Natural killer cell (primary cell): ENCODE results near the gene TCP10L. TPM values are rescaled to one million over a fixed set of nuclear protein-coding genes. Genes with fewer than 3 reads are reported as not detected.

ENCODE experiments used
- ATAC-seq, 3 donors: fragments of 150-1000 bp in 2 of 3; fragments of 200-7000 bp in 1 of 3; cut with Tn5 transposase; 1 replicate in 1 of 3; 2 replicates in 2 of 3; pipeline ENCODE4 v1.10.0; 2021; ENCODE audit warnings: mild to moderate bottlenecking in 2 of 3, moderate library complexity in 2 of 3
- DNase-seq, 2 donors: peaks; one replicate each; pipeline versions ENCODE4 v3.0.0 to v3.0.0-alpha.2; 2013 to 2021; ENCODE audit warnings: mixed read lengths in 1 of 2
- H3K27ac ChIP-seq: one replicate; pipeline ENCODE4 v1.5.1; 2013; ENCODE audit warnings: mild to moderate bottlenecking, low read length
- H3K27me3 ChIP-seq: one replicate; pipeline ENCODE4 v1.6.1; 2013; ENCODE audit warnings: low read length; ENCODE audit not compliant: control insufficient read depth, insufficient read depth
- H3K36me3 ChIP-seq: one replicate; pipeline ENCODE4 v1.6.1; 2013; ENCODE audit warnings: low read length; ENCODE audit not compliant: control insufficient read depth, insufficient read depth
- H3K4me1 ChIP-seq: one replicate; pipeline ENCODE4 v1.6.1; 2013; ENCODE audit warnings: low read length; ENCODE audit not compliant: control insufficient read depth, insufficient read depth
- H3K4me3 ChIP-seq: one replicate; pipeline ENCODE4 v1.5.1; 2013; ENCODE audit warnings: low read length
- H3K9me3 ChIP-seq: one replicate; pipeline ENCODE4 v1.6.1; 2013; ENCODE audit warnings: low read length; ENCODE audit not compliant: control insufficient read depth, insufficient read depth
- H3K27ac Mint-ChIP-seq, 2 donors: one replicate each; pipeline ENCODE4 v1.8.0; 2022; ENCODE audit warnings: mild to moderate bottlenecking in 2 of 2, mixed read lengths in 2 of 2, moderate library complexity in 1 of 2
- H3K27me3 Mint-ChIP-seq, 2 donors: one replicate each; pipeline ENCODE4 v1.8.0; 2022; ENCODE audit warnings: low read depth in 2 of 2, mixed read lengths in 2 of 2
- H3K36me3 Mint-ChIP-seq: one replicate; pipeline ENCODE4 v1.8.0; 2022; ENCODE audit warnings: mixed read lengths
- H3K4me1 Mint-ChIP-seq, 2 donors: one replicate each; pipeline ENCODE4 v1.8.0; 2022; ENCODE audit warnings: mixed read lengths in 2 of 2
- H3K4me3 Mint-ChIP-seq: one replicate; pipeline ENCODE4 v1.8.0; 2022; ENCODE audit warnings: mild to moderate bottlenecking, moderate library complexity, mixed read lengths
- H3K9me3 Mint-ChIP-seq, 2 donors: one replicate each; pipeline ENCODE4 v1.8.0; 2022; ENCODE audit warnings: mixed read lengths in 2 of 2
- CTCF ChIP-seq: fragments of 200-600 bp; IDR thresholded peaks from one replicate; pipeline ENCODE4 v1.8.0; 2022; ENCODE audit warnings: antibody characterized with exemption
- WGBS: methylation state at CpG from one replicate; pipeline ENCODE4 v1.1.7; 2013; ENCODE audit warnings: missing lambda C conversion rate; ENCODE audit not compliant: insufficient coverage; 5-methylcytosine and 5-hydroxymethylcytosine counted together
- intact Hi-C: fragments of 100-400 bp; cut with micrococcal nuclease; formaldehyde crosslinking; loops from one replicate; pipeline ENCODE4 v1.14.2; 2022
- total RNA-seq, 4 donors: library from RNA; stranded (reverse); fragments of 120-200 nt in 1 of 4; gene quantifications; one replicate each; pipeline versions ENCODE4 v1.2.3 to v1.2.4, GENCODE V29; 2013 to 2022

TCP10L gene
- total RNA-seq, 3 donors from 2014 or later (not counting 1 experiment from before 2014, with no cell fraction given), result 0.47 to 1.3 (median 0.93) TPM

- DNase-seq (no peak), ATAC-seq (no peak)
- Histone ChIP-seq H3K27me3 (no peaks in the 10 kb centered on the region), H3K9me3 (no peaks in the 10 kb centered on the region), H3K27ac (no peak overlapping the region), H3K4me1 (no peaks in the 10 kb centered on the region), H3K36me3 (peaks cover 7% of the 10 kb centered on the region), H3K4me3 (no peak overlapping the region)
- H3K4me1 Mint-ChIP-seq, result no peaks in the 10 kb centered on the region
- H3K4me3 Mint-ChIP-seq, result no peak overlapping the region
- H3K27ac Mint-ChIP-seq, result no peak overlapping the region
- intact Hi-C loops, result no loop called here
- no peaks in the 10 kb centered on the region for H3K27me3 Mint-ChIP-seq
- H3K36me3 Mint-ChIP-seq, result peaks cover 8% of the 10 kb centered on the region
- WGBS, result 96% methylated on average over 11 of the region's 11 CpGs
- no peak for TF ChIP-seq CTCF
- H3K9me3 Mint-ChIP-seq, result no peaks in the 10 kb centered on the region
Observed at GRCh38 chr21:32595431-32595830, 10.1 kb upstream of the TCP10L start.

DNA sequence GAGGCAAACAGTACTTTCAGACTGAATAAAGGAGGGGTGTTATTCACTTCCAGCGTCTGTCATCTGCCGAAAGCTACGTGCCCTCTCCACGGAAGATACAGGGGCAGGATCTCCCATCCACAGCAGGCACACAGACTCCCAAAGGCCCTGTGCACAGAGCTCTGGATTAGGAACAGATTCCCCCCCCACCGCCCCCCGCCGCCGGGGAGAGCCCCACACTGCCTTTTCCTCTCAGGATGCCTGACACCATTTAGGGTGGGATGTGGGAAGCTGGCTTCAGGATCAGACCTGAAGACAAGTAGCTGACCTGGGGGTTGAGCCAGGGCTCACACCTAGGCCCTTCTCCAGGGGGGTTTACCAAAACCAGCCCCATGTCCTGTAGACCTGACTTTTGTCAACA is 8.4 kb upstream of the TCP10L start:
- intact Hi-C loops, result no loop called here
- Histone ChIP-seq H3K27me3 (no peaks in the 10 kb centered on the region), H3K36me3 (no peaks in the 10 kb centered on the region), H3K4me1 (no peaks in the 10 kb centered on the region), H3K4me3 (no peak overlapping the region), H3K27ac (no peak overlapping the region), H3K9me3 (no peaks in the 10 kb centered on the region)
- Mint-ChIP-seq H3K36me3 (no peaks in the 10 kb centered on the region), H3K27me3 (no peaks in the 10 kb centered on the region), H3K9me3 (no peaks in the 10 kb centered on the region), H3K27ac (no peak overlapping the region), H3K4me3 (no peak overlapping the region), H3K4me1 (no peaks in the 10 kb centered on the region)
- DNase-seq (no peak), ATAC-seq (no peak)
- 92% methylated on average over 5 of the region's 8 CpGs for WGBS
- no peak for TF ChIP-seq CTCF

GRCh38 chr21:32592929-32593502 is 7.7 kb upstream of the TCP10L start:
- DNase-seq (no peak), ATAC-seq (no peak)
- no peaks in the 10 kb centered on the region for H3K4me1 ChIP-seq
- no peaks in the 10 kb centered on the region for H3K4me1 Mint-ChIP-seq
- no peaks in the 10 kb centered on the region for H3K36me3 Mint-ChIP-seq
- no peaks in the 10 kb centered on the region for H3K27me3 Mint-ChIP-seq
- H3K27me3 ChIP-seq, result no peaks in the 10 kb centered on the region
- H3K9me3 ChIP-seq, result no peaks in the 10 kb centered on the region
- intact Hi-C loops, result no loop called here
- no peak for TF ChIP-seq CTCF
- H3K9me3 Mint-ChIP-seq, result no peaks in the 10 kb centered on the region
- H3K27ac Mint-ChIP-seq, result no peak overlapping the region
- H3K36me3 ChIP-seq, result no peaks in the 10 kb centered on the region
- WGBS, result 95% methylated on average over 10 of the region's 10 CpGs
- no peak overlapping the region for H3K4me3 Mint-ChIP-seq
- no peak overlapping the region for H3K27ac ChIP-seq
- H3K4me3 ChIP-seq, result no peak overlapping the region

DNA sequence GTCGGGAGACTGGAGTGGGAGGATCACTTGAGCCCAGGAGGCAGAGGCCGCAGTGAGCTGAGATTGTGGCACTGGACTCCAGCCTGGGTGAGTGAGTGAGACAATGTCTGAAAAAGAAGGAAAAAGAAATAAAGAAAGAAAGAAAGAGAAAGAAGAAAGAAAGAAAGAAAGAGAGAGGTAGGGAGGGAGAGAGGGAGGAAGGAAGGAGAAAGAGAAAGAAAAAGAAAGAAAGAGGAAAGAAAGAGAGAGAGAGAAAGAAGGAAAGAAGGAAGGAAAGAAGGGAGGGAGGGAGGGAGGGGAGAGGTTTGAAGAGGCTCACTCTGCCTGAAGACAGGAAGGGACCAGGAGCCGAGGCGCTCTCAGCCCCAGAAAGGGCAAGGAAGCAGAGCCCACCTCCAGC is 4.8 kb upstream of the TCP10L start:
- H3K27me3 Mint-ChIP-seq, result no peaks in the 10 kb centered on the region
- Histone ChIP-seq H3K36me3 (no peaks in the 10 kb centered on the region), H3K4me3 (no peak overlapping the region), H3K27ac (no peak overlapping the region), H3K4me1 (no peaks in the 10 kb centered on the region), H3K27me3 (no peaks in the 10 kb centered on the region), H3K9me3 (no peaks in the 10 kb centered on the region)
- no peaks in the 10 kb centered on the region for H3K4me1 Mint-ChIP-seq
- ATAC-seq (no peak), DNase-seq (no peak)
- H3K4me3 Mint-ChIP-seq, result no peak overlapping the region
- no peaks in the 10 kb centered on the region for H3K9me3 Mint-ChIP-seq
- intact Hi-C loops, result no loop called here
- WGBS, result 89% methylated on average over 4 of the region's 4 CpGs
- H3K27ac Mint-ChIP-seq, result no peak overlapping the region
- TF ChIP-seq CTCF, result no peak
- no peaks in the 10 kb centered on the region for H3K36me3 Mint-ChIP-seq
